Activated CD4-positive, CD25-positive, alpha-beta regulatory T cell treated with anti-CD3 and anti-CD28 coated beads, Interleukin-2, amount 50 U/mL, for 24 hours (primary cell): Measurements from ENCODE around the gene MRPL52.
"Not testable (repeated sequence)": the region's sequence is repeated elsewhere in the genome, so short reads cannot be mapped to it uniquely, and the experiment has no call there.

Experiments
- ATAC-seq, 2 donors: fragments of 150-1000 bp; cut with Tn5 transposase; one replicate each; pipeline ENCODE4 v1.10.0; 2021; ENCODE audit warnings: mild to moderate bottlenecking in 1 of 2, moderate library complexity in 1 of 2

Gene MRPL52

GRCh38 chr14:22854963-22855724, 25.5 kb downstream of the MRPL52 start:
- no peak for ATAC-seq

DNA sequence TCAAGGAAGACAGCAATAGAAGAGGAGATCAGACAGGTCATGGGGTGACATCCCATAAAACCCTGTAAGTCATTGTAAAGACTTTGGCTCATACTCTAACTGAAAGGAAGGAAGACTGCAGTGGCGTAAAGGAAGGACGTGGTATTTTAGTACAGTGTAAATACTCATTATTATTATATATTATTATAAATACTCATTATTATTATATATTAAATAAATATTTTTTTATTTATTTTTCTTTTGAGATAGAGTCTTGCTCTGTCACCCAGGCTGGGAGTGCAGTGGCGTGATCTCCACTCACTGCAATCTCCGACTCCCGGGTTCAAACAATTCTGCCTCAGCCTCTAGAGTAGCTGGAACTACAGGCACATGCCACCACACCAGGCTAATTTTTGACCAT, 26.7 kb downstream of the MRPL52 start:
- no peak for ATAC-seq

- not testable (repeated sequence) for ATAC-seq
Observed at GRCh38 chr14:22860377-22860776, 30.7 kb downstream of the MRPL52 start.

GRCh38 chr14:22861651-22862050, 32.0 kb downstream of the MRPL52 start:
- ATAC-seq: no peak

DNA sequence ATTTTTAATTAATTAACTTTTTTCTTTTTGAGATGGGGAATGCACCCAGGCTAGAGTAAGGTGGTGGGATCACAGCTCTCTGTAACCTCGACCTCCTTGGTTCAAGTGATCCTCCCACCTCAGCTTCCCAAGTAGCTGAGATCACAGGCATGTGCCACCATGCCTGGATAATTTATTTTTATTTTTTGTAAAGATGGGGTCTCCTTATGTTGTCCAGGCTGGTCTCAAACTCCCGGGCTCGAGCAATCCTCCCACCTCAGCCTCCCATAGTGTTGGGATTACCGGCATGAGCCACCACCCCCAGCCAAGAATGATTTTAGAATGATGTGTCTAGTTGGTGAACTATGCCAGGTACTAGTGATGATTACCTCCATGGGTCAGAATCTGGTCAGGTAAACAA, 35.3 kb downstream of the MRPL52 start:
- ATAC-seq: no peak

DNA sequence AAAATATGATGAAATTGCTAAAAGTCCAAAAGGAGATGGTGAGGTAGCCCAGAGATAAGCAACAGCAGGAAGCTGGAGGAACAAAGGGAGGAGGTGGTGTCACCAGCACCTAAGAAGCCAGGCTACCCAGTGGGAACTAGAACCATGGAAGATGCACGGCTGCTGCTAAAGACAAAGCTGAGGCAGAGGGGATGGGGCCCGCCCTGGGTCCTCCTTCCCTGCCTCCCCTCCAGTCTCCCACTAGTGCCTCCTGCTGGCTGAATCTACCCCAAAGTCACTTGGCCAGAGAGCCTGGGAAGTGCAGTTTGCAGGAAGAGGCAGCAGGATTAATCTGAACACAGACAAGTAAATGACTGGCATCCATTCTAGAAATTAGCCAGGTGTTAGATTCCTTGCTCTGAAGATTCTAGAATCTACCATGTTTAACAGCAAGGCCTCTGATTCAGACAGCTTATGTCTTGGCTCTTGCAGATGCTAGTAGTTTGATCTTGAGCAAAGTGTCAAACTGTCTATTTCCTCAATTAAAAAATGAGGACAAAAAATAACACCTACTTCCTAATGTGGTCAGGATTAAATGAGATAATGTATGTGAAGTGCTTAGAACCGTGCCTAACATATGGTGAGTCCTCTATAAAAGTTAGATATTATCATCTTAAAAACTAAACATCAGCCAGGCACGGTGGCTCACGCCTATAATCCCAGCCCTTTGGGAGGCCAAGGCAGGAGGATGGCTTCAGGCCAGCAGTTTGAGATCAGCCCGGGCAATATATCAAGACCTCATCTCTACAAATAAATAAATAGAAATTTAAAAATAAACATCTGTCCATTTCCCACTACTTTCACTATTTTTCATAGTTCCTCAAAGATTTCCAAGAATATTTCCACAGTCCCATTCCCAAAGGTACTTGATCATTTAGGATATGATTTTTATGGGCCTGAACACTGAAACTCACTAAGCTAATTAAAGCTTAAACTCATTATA, 36.0 kb downstream of the MRPL52 start:
- no peak for ATAC-seq

DNA sequence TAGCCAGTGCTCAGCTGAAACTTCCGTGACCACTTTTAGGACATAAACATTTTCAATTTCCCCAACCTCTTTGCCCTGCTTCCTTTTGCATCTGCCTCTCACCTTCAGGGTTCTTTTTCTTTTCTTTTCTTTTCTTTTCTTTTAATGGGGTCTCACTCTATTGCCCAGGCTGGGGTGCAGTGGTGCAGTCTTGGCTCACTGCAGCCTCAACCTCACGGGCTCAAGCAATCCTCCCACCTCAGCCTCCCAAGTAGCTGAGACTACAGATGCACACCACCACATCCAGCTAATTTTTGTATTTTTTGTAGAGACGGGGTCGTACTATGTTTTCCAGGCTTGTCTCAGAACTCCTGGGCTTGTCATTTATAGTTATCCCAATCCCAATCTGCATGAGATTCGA, 37.2 kb downstream of the MRPL52 start:
- ATAC-seq: no peak

GRCh38 chr14:22870811-22871223, 41.1 kb downstream of the MRPL52 start:
- ATAC-seq: peak; percentile 74 to 75

GRCh38 chr14:22871224-22872032, 41.7 kb downstream of the MRPL52 start, which contains the start of gene LRP10:
TSS of gene LRP10 (plus strand) at chr14:22871740. CDS start at chr14:22872304, 564 bp downstream.
- ATAC-seq: peak; percentile 75 to 77

- peak; percentile 18 to 22 for ATAC-seq
Observed at GRCh38 chr14:22872033-22872832, 42.5 kb downstream of the MRPL52 start.

DNA sequence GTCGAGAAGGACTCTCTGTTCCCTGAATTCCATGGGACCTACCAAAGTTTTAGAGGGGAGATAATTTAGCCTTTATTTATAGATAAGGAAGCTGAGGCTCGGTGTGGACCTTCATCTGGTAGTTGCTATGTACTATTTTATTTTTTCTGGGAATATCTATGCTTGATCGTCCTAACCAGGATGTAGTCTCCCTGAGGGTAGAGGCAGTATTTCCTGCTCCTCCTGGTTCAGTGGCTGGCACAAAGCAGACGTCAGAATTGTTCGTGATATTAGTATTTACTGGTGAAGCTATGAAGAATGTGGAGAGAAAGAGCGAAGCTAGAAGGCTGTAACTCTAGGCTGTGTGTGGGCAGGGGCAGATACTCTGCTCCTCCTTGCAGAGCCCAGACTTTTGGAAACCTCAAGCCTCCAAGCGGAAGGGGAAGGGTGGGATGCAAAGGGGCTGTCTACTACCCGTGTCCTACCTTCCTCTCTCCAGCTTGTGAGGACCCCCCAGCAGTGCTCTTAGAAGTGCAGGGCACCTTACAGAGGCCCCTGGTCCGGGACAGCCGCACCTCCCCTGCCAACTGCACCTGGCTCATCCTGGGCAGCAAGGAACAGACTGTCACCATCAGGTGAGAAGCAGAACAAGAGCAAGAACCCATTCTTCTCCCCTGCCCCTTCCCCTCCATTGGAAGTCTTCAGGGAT, 43.3 kb downstream of the MRPL52 start:
- ATAC-seq: no peak

- ATAC-seq: no peak
Observed at GRCh38 chr14:22875003-22875747, 45.5 kb downstream of the MRPL52 start.

DNA sequence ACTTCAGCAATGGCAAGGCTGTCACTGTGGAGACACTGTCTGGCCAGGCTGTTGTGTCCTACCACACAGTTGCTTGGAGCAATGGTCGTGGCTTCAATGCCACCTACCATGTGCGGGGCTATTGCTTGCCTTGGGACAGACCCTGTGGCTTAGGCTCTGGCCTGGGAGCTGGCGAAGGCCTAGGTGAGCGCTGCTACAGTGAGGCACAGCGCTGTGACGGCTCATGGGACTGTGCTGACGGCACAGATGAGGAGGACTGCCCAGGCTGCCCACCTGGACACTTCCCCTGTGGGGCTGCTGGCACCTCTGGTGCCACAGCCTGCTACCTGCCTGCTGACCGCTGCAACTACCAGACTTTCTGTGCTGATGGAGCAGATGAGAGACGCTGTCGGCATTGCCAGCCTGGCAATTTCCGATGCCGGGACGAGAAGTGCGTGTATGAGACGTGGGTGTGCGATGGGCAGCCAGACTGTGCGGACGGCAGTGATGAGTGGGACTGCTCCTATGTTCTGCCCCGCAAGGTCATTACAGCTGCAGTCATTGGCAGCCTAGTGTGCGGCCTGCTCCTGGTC, 46.1 kb downstream of the MRPL52 start:
- no peak for ATAC-seq

GRCh38 chr14:22877000-22877501, 47.4 kb downstream of the MRPL52 start:
- no peak for ATAC-seq

- ATAC-seq: no peak
Observed at GRCh38 chr14:22878271-22879246, 48.9 kb downstream of the MRPL52 start.

DNA sequence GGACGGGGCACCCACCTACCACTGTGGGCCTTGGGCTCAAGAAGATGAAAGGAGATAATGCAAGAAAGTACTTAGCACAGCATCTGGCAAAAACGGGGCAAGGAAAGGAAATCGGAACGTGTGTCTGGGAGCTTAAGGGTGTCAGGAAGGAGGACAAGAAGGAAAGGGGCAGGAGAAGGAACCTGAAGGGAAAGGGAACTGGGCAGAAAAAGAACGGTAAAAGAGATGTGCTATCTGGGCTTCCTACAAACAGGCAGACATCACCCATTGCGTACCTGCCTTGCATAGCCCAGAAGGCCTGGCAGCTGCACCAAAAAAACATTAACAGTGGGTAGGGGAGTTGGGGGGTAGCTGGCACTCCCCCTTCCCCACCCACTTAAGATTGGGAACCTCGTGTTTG, 52.4 kb downstream of the MRPL52 start:
- no peak for ATAC-seq

DNA sequence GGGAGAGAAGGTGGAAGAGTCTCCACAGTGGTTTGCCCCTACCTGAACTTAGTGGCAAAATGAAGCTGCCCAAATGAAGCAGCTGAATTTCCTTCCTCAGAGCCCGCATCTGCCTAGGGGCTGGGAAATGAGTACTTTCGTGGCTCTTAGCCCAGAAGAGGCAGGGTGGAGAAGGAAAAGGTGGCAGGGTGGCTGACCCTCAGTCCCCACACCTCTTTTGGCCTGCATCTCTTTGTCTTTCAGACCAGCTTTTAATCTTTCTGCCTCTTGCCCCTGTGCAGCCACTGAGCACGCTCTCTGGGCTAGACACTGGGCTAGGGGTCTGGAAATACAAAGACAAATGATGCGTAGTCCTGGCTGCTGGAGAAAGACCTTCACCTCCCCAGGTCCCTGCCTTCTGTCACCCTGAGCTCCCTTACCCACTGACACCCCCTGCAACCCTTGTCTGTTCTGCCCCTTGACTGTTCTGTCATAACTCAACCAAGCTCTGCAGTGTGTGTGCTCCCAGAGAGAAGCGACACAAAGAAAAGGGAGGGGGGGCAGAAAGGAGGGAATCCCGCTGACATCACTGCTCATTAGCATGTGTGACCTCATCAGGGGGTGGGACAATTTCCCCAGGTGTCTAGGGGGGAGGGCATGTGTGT, 53.0 kb downstream of the MRPL52 start:
- ATAC-seq: no peak
